Vagina (tissue), 2 donors: ENCODE data around the gene TNNC1. TPM values are rescaled to one million over a fixed set of nuclear protein-coding genes. Genes with fewer than 3 reads are reported as not detected.

ENCODE experiments used
- DNase-seq, 2 donors: peaks; one replicate each; pipeline ENCODE4 v3.0.0-alpha.2; 2017; ENCODE audit errors: extremely low spot score in 2 of 2
- H3K27ac ChIP-seq: fragments of 200-600 bp; sonication (generic); one replicate; pipeline ENCODE4 v1.5.1; 2019
- H3K27me3 ChIP-seq: fragments of 200-600 bp; sonication (generic); one replicate; pipeline ENCODE4 v1.5.1; 2019
- H3K36me3 ChIP-seq, 2 donors: fragments of 200-600 bp; sonication (generic); one replicate each; pipeline ENCODE4 v1.5.1; 2017 to 2019
- H3K4me1 ChIP-seq: fragments of 200-600 bp; sonication (generic); one replicate; pipeline ENCODE4 v1.5.1; 2019
- H3K4me3 ChIP-seq, 2 donors: fragments of 200-600 bp; sonication (generic); 1 replicate in 1 of 2; 2 replicates in 1 of 2; pipeline ENCODE4 v1.5.1; 2016 to 2019
- H3K9me3 ChIP-seq: fragments of 200-600 bp; sonication (generic); one replicate; pipeline ENCODE4 v1.5.1; 2019
- CTCF ChIP-seq, 3 experiments: fragments of 450-650 bp in 2 of 3; fragments of 200-600 bp in 1 of 3; sonication (generic) in 1 of 3; IDR thresholded peaks; one replicate each; pipeline ENCODE4 v1.5.1; 2017 to 2019; ENCODE audit warnings: antibody characterized with exemption in 3 of 3, mild to moderate bottlenecking in 2 of 3, moderate library complexity in 2 of 3
- POLR2A ChIP-seq, 2 donors: fragments of 450-650 bp; IDR thresholded peaks; one replicate each; pipeline ENCODE4 v1.6.1; 2017; ENCODE audit warnings: antibody characterized with exemption in 2 of 2, mild to moderate bottlenecking in 2 of 2, moderate library complexity in 2 of 2
- POLR2AphosphoS5 ChIP-seq, 2 donors: sonication (generic); formaldehyde crosslinking; IDR thresholded peaks; one replicate each; pipeline ENCODE4 v1.9.0; 2017; ENCODE audit warnings: antibody characterized with exemption in 2 of 2, mild to moderate bottlenecking in 2 of 2, low read depth in 1 of 2; ENCODE audit not compliant: insufficient read depth in 1 of 2
- intact Hi-C: fragments of 100-400 bp; cut with DNase I; formaldehyde crosslinking; loops from one replicate; pipeline ENCODE4 v1.15.1; 2023
- total RNA-seq: library from RNA; depleted of rRNA; stranded (reverse); fragments of >200 nt; gene quantifications from one replicate; pipeline ENCODE4 v1.2.3, GENCODE V29; 2016

TNNC1 gene
- total RNA-seq, 1 donor from 2014 or later = 1.7 TPM

DNA sequence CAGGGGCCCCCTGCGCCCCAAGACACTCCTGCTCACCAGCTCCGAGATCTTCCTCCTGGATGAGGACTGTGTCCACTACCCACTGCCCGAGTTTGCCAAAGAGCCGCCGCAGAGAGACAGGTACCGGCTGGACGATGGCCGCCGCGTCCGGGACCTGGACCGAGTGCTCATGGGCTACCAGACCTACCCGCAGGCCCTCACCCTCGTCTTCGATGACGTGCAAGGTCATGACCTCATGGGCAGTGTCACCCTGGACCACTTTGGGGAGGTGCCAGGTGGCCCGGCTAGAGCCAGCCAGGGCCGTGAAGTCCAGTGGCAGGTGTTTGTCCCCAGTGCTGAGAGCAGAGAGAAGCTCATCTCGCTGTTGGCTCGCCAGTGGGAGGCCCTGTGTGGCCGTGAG is 38.2 kb upstream of the TNNC1 start:
- Histone ChIP-seq H3K4me3 (no peak overlapping the region), H3K27me3 (no peaks in the 10 kb centered on the region), H3K27ac (no peak overlapping the region), H3K9me3 (no peaks in the 10 kb centered on the region), H3K4me1 (peaks cover 34% of the 10 kb centered on the region), H3K36me3 (peaks cover 0 to 63% of the 10 kb centered on the region in 2 donors)
- intact Hi-C loops = no loop called here
- no peak for TF ChIP-seq CTCF (IDR thresholded peaks at IDR 0.05)
- no peak for TF ChIP-seq POLR2AphosphoS5 (IDR thresholded peaks at IDR 0.05; ENCODE audit: insufficient read depth in 1 of 2, low read depth in 1 of 2)
- no peak for TF ChIP-seq POLR2A (IDR thresholded peaks at IDR 0.05)
- DNase-seq = no peak

GRCh38 chr3:52490939-52491526 is 37.2 kb upstream of the TNNC1 start:
- Histone ChIP-seq H3K4me1 (peaks cover 30% of the 10 kb centered on the region), H3K27ac (no peak overlapping the region), H3K4me3 (no peak overlapping the region), H3K36me3 (peaks cover 0 to 73% of the 10 kb centered on the region in 2 donors), H3K9me3 (no peaks in the 10 kb centered on the region), H3K27me3 (no peaks in the 10 kb centered on the region)
- DNase-seq = no peak
- TF ChIP-seq POLR2A (IDR thresholded peaks at IDR 0.05) (no peak), CTCF (IDR thresholded peaks at IDR 0.05) (no peak), POLR2AphosphoS5 (IDR thresholded peaks at IDR 0.05; ENCODE audit: insufficient read depth in 1 of 2, low read depth in 1 of 2) (peak in 1 of 2 donors; percentile 35)
- intact Hi-C loops = no loop called here

- H3K4me1 ChIP-seq = peaks cover 30% of the 10 kb centered on the region
- no peaks in the 10 kb centered on the region for H3K27me3 ChIP-seq
- DNase-seq = no peak
- peak overlapping the region; percentile 12 for H3K27ac ChIP-seq
- no peak for TF ChIP-seq CTCF (IDR thresholded peaks at IDR 0.05)
- no peak for TF ChIP-seq POLR2AphosphoS5 (IDR thresholded peaks at IDR 0.05; ENCODE audit: insufficient read depth in 1 of 2, low read depth in 1 of 2)
- TF ChIP-seq POLR2A (IDR thresholded peaks at IDR 0.05) = no peak
- intact Hi-C loops = no loop called here
- H3K36me3 ChIP-seq = peaks cover 0 to 81% of the 10 kb centered on the region in 2 donors
- H3K4me3 ChIP-seq = no peak overlapping the region
- H3K9me3 ChIP-seq = no peaks in the 10 kb centered on the region
Measured at GRCh38 chr3:52490035-52490938, 36.4 kb upstream of the TNNC1 start.

DNA sequence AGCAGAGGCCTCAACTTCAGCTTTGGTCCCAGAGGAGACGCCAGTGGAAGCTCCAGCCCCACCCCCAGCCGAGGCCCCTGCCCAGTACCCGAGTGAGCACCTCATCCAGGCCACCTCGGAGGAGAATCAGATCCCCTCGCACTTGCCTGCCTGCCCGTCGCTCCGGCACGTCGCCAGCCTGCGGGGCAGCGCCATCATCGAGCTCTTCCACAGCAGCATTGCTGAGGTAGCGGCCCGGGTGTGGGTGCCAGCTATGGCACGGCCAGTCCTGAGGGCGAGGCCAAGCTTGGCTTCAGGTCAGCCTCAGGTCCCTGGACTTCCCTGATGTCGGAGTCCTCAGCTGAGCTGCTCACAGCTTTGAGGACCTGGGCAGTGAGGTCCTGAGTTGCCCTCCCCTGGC is 35.6 kb upstream of the TNNC1 start:
- no peaks in the 10 kb centered on the region for H3K9me3 ChIP-seq
- intact Hi-C loops = no loop called here
- TF ChIP-seq POLR2AphosphoS5 (IDR thresholded peaks at IDR 0.05; ENCODE audit: insufficient read depth in 1 of 2, low read depth in 1 of 2) (no peak), POLR2A (IDR thresholded peaks at IDR 0.05) (no peak), CTCF (IDR thresholded peaks at IDR 0.05) (no peak)
- peaks cover 0 to 81% of the 10 kb centered on the region in 2 donors for H3K36me3 ChIP-seq
- DNase-seq = no peak
- H3K4me1 ChIP-seq = peaks cover 35% of the 10 kb centered on the region
- H3K27ac ChIP-seq = no peak overlapping the region
- H3K27me3 ChIP-seq = no peaks in the 10 kb centered on the region
- H3K4me3 ChIP-seq = no peak overlapping the region

DNA sequence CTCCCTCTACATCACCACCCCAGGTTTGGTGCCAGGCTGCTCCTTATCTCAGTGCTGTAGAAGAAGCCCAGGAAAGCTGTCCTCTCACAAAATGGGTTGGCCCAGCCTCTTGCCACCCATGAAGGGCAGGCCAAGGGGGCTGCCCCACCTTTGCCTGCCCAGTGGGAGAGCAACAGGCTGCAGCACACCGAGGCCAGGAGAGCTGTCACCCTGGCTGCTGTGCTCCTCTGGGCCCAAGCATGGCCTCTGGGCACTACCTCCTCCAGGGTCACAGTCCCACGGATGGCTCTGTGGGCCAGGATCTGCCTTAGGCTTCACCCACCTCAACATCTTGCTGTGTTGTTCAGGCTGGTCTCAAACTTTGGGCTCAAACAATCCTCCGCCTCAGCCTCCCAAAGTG is 34.9 kb upstream of the TNNC1 start:
- TF ChIP-seq POLR2AphosphoS5 (IDR thresholded peaks at IDR 0.05; ENCODE audit: insufficient read depth in 1 of 2, low read depth in 1 of 2) (no peak), POLR2A (IDR thresholded peaks at IDR 0.05) (no peak), CTCF (IDR thresholded peaks at IDR 0.05) (no peak)
- no peak for DNase-seq
- Histone ChIP-seq H3K27me3 (no peaks in the 10 kb centered on the region), H3K9me3 (no peaks in the 10 kb centered on the region), H3K27ac (no peak overlapping the region), H3K4me3 (no peak overlapping the region), H3K36me3 (peaks cover 0 to 81% of the 10 kb centered on the region in 2 donors), H3K4me1 (peaks cover 42% of the 10 kb centered on the region)
- intact Hi-C loops = no loop called here
